Embryonic facial prominence (tissue), 1 donor: ENCODE data around the gene PTPN18.
"Not testable (repeated sequence)": the region's sequence is repeated elsewhere in the genome, so short reads cannot be mapped to it uniquely, and the experiment has no call there.

Source experiments
- DNase-seq: peaks from one replicate; pipeline ENCODE4 v3.0.0-alpha.2; 2016; ENCODE audit errors: extremely low spot score

PTPN18 gene, protein sequence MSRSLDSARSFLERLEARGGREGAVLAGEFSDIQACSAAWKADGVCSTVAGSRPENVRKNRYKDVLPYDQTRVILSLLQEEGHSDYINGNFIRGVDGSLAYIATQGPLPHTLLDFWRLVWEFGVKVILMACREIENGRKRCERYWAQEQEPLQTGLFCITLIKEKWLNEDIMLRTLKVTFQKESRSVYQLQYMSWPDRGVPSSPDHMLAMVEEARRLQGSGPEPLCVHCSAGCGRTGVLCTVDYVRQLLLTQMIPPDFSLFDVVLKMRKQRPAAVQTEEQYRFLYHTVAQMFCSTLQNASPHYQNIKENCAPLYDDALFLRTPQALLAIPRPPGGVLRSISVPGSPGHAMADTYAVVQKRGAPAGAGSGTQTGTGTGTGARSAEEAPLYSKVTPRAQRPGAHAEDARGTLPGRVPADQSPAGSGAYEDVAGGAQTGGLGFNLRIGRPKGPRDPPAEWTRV

DNA sequence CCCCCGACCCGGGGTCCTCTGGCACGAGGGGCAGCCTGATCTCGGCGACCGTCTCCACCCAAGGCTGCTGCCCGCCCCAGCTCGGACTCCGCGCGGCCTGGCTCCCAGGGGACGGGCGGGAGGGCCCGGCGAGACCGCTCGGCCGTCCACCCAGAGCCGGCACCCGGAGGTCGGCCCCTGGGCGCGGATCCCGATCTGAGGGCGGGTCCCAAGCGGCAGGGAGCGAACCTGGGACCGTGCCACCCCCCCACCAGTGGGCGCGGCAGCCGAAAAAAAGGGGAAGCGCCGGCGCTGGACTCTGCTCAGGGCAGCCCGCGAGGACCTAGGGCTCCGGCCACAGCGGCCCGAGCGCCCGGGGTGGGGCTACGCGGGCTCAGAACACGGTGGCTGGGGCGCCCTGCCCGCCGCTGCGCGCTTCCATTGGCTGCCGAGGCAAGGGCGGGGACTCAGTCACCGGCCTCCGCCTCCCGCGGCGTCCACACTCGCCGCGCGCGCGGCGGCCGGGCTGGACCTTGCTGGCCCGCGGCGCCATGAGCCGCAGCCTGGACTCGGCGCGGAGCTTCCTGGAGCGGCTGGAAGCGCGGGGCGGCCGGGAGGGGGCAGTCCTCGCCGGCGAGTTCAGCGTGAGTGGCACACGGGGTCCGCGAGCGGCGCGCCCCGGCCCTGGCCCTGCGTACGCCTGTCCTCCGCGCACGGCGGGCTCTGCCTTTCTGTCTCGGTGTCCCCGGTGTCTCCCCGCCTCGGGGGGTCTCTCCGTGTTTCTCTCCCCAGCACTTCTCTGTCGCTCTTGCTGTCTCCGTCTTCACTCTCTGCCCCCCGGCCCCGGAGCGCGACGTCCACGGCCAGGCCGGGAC is at the start of gene PTPN18:
Gene PTPN18, plus strand, starts transcription at position 479 of the 854 bp plus-strand sequence. Its CDS starts 52 bp downstream, at position 531.
- no peak for DNase-seq

DNA sequence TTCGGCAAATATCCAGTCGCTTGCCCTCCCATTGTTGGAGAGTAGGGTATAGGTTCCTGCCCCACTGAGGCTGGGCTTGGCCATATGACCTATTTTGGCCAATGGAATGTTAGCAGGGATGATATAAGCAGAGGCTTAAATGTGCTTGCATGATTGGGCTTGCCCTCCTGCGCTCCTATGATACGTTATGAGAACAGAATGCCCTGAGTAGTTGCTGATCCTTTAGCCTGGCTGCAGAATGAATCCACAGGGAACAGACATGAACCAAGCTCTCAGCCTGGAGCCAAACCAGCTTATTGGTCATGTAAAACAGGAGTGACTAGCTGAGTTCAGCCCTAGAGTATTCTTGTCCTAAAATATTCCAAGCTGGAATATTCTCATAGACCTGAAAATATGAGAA is 48.0 kb upstream of the PTPN18 start:
- DNase-seq, result no peak

- no peak for DNase-seq
Observed at GRCh38 chr2:130310881-130311280, 45.0 kb upstream of the PTPN18 start.

GRCh38 chr2:130313812-130314334 is 42.0 kb upstream of the PTPN18 start:
- no peak for DNase-seq

DNA sequence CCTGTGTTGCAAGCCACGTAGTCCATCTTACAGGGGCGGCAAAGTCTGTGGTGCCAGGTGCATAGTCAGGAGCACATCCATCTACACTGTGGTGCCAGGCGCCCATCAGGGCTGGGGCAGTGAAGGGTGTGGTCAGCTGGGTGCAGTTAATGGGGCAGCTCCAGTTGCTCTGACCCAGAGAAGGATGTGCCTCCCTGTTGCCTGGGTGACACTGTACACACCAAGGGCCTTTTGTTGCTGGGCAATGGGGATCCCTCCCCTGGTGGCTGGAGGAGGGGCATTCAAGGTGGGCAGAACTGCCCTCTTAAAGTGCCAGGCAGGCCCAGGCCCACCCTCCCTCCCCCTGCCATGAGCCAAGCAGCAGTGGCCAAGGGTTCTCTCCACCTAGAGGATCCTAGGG is 41.5 kb upstream of the PTPN18 start:
- no peak for DNase-seq

DNA sequence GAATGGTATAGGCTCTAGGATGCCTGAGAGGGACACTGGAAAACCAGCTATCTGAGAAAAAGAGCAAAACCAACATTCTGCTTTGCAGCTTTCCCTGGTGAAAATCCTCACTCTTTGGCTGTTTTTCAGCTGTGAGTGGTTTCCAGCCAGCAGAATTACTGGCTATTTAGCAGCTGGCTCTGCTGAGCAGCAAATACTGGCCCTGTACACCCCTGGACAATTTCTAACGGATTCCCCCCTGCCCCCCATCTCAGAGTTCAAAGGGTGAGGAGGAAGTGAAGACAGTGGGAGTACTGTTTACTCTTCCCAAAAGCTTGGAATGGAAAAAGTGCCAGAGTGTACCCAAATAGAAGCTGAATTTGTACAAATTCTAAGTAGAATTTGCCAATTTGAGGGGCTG is 39.3 kb upstream of the PTPN18 start:
- no peak for DNase-seq

DNA sequence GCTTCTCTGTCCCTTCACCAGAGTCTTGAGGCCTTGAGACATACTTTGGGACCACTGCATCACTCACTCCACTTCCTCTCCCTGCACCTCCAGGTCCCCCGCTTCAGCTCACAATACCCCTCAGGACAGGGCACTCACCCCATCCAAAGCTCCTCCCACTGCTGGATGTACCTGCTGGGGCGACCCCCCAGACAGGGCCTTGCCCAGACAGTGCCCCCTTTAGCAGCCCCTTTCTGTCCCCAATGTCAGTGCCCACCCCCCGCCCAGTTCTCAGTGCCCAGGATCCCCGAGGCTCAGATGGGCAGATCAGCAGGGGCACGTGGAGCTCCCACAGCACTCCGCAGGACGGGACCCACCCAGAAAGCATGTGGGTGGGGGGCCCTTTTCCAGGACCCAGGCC is 37.0 kb upstream of the PTPN18 start:
- DNase-seq, result no peak

DNA sequence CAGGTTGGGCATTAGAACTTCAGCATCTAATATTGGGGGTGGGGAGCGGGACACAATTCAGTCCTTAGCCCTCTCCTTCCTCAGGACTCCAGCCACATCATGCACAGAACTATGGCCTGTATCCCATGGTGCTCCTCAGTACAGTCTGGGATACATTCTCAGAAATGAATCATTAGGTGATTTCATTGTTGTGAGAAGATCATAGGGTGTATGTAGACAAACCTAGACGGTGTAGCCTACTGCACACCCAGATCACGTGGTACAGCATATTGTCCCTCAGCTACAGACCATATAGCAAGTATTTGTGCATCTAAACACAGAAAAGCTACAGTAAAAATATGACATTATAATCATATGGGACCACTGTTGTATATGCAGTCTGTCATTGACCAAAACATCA is 36.3 kb upstream of the PTPN18 start:
- DNase-seq, result no peak

GRCh38 chr2:130327703-130328527 is 27.9 kb upstream of the PTPN18 start:
- DNase-seq, result no peak

DNA sequence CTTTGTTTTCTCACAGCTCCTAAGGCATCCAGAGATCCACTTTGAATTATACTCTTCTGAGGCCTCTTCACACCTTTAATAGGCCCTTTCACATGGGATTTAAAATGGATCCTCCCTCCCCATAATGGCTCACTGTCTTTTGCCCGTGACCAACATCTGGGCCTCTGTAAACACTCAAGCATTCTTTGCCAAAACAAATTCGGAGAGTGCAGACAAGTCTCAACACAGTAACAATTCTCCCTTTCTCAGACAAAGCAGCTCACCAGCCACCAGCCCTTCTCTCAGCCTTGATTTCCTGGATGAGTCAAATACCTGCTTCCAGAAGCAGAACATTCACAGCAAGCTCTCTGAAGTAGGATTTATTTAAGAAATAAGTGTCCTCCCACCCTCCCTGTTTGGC is 27.1 kb upstream of the PTPN18 start:
- no peak for DNase-seq

- peak; percentile 22 for DNase-seq
Observed at GRCh38 chr2:130332271-130333073, 23.4 kb upstream of the PTPN18 start.

- DNase-seq, result not testable (repeated sequence)
Observed at GRCh38 chr2:130333253-130333652, 22.6 kb upstream of the PTPN18 start.

GRCh38 chr2:130334026-130334425 is 21.8 kb upstream of the PTPN18 start:
- no peak for DNase-seq

GRCh38 chr2:130335226-130335625 is 20.6 kb upstream of the PTPN18 start:
- DNase-seq, result no peak

- DNase-seq, result no peak
Observed at GRCh38 chr2:130336150-130336876, 19.5 kb upstream of the PTPN18 start.

- DNase-seq, result peak; percentile 76
Observed at GRCh38 chr2:130336877-130337734, 18.8 kb upstream of the PTPN18 start.

DNA sequence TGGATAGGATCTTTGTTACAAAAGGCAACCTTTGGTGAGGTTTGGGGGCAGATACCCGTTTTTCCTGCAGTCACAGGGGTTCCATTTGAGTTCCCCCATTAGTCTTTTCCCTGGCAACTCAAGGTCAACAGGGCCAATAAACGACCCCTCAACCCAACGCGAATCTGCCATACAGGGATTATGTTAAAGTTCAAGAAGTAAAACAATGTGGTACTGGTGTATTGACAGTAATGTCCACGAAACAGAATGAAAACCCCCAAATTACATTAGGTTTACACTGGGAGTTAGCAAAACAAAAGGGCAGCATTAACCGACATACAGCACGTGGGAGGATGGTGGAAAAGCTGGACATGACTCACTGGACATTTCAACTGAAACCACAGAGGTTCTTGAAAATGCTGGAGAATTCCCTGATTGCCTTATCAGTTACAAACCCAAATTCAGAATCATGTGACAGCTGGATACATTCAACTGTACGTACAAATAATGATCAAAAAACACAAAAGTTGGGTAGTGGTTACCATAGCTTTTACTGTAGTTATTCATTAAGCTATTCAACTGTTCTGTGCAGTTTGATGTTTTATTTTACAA is 18.0 kb upstream of the PTPN18 start:
- no peak for DNase-seq

DNA sequence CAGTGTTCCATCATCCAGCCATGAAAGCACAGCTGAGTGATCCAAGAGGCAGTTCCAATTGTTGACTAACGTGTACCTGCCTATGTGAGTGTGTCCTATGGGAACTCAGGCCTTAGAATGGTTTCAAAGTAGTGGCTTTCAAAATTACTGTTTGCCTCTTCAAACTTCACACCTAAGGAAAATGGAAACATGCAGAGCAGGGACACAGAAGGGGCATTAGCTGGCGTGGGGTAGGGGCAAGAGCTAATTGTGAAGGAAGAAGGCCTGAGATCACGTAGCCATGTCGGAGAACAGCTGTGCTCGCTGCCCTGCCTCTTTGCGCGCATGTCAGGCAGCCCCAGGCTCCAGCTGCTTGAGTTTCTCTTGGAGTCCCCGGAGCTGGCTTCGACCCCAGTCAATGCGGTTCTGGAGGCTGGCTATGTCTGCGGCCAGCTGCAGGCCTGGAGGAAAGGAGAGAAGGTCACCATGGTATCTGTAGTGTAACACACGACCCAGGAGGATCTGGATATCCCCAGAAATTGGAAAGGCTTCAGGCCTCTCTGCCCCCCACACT is 17.0 kb upstream of the PTPN18 start:
- no peak for DNase-seq
